SU-DHL-6 (cell line): ENCODE measurements around the gene SIGLEC1.

Source experiments
- CTCF ChIP-seq: fragments of 200-600 bp; sonication (generic); IDR thresholded peaks from one replicate; pipeline ENCODE4 v1.5.1; 2017; ENCODE audit warnings: antibody characterized with exemption, mild to moderate bottlenecking, low read length, moderate library complexity; ENCODE audit not compliant: insufficient read depth, poor library complexity, severe bottlenecking
- EZH2phosphoT487 ChIP-seq: fragments of 200-600 bp; sonication (generic), shearing (Covaris generic); conservative IDR thresholded peaks from 2 replicates; pipeline ENCODE4 v1.6.1; 2018; ENCODE audit warnings: mild to moderate bottlenecking, antibody characterized with exemption, low read length, moderate library complexity, mixed read lengths

GRCh38 chr20:3729378-3729777 is 17.0 kb upstream of the SIGLEC1 start:
- TF ChIP-seq CTCF (no peak), EZH2phosphoT487 (no peak)
